ENCODE results near the gene UGT1A1.

- TF ChIP-seq CTCF (IDR thresholded peaks at IDR 0.05) (no peak), ZFX (IDR thresholded peaks at IDR 0.05; ENCODE audit: borderline replicate concordance) (no peak)
Observed at GRCh38 chr2:233728723-233729301, 31.3 kb upstream of the UGT1A1 start, which contains the start of gene UGT1A3.
